Ectodermal cell (in vitro differentiated cells): ENCODE results near the gene CERKL.
A peak's percentile ranks its signal among the peaks of the same experiment; 100 is the strongest.

Source experiments
- H3K27ac ChIP-seq: 2 replicates; pipeline ENCODE4 v1.7.0; 2013; ENCODE audit warnings: mild to moderate bottlenecking, low read depth, low read length; ENCODE audit not compliant: insufficient read depth, poor library complexity, severe bottlenecking
- H3K27me3 ChIP-seq: 2 replicates; pipeline ENCODE4 v1.7.0; 2013; ENCODE audit warnings: mild to moderate bottlenecking, low read length; ENCODE audit not compliant: insufficient read depth, control insufficient read depth, poor library complexity, severe bottlenecking
- H3K36me3 ChIP-seq: one replicate; pipeline ENCODE4 v1.7.0; 2013; ENCODE audit warnings: low read length; ENCODE audit not compliant: control insufficient read depth, insufficient read depth
- H3K4me1 ChIP-seq: one replicate; pipeline ENCODE4 v1.7.0; 2013; ENCODE audit warnings: low read length; ENCODE audit not compliant: control insufficient read depth, insufficient read depth
- H3K4me3 ChIP-seq: 2 replicates; pipeline ENCODE4 v1.7.0; 2013; ENCODE audit warnings: low read depth, low read length, control low read depth; ENCODE audit not compliant: insufficient read depth
- H3K9me3 ChIP-seq: 2 replicates; pipeline ENCODE4 v1.7.0; 2013; ENCODE audit warnings: mild to moderate bottlenecking, low read length, moderate library complexity; ENCODE audit not compliant: control insufficient read depth
- WGBS, 2 experiments: methylation state at CpG; one replicate each; pipeline ENCODE4 v1.1.7; 2013; ENCODE audit warnings: missing lambda C conversion rate in 2 of 2; 5-methylcytosine and 5-hydroxymethylcytosine counted together

CERKL gene

GRCh38 chr2:181683518-181684453 is 26.9 kb upstream of the CERKL start:
- 1% methylated on average over 85 of the region's 85 CpGs for WGBS, 2 experiments
- Histone ChIP-seq H3K4me3 (peak overlapping the region; percentile 29), H3K27me3 (peaks cover 100% of the 10 kb centered on the region), H3K27ac (no peak overlapping the region), H3K36me3 (no peaks in the 10 kb centered on the region), H3K9me3 (no peaks in the 10 kb centered on the region), H3K4me1 (peaks cover 21% of the 10 kb centered on the region)

- no peak overlapping the region for H3K4me3 ChIP-seq
- WGBS, 2 experiments, result 1 to 2% methylated on average over 42 of the region's 42 CpGs
Measured at GRCh38 chr2:181682795-181683517, 26.1 kb upstream of the CERKL start.

GRCh38 chr2:181682026-181682789 is 25.3 kb upstream of the CERKL start:
- Histone ChIP-seq H3K9me3 (no peaks in the 10 kb centered on the region), H3K27me3 (peaks cover 100% of the 10 kb centered on the region), H3K36me3 (no peaks in the 10 kb centered on the region), H3K4me1 (peaks cover 21% of the 10 kb centered on the region), H3K27ac (no peak overlapping the region), H3K4me3 (no peak overlapping the region)
- WGBS, 2 experiments, result 14 to 15% methylated on average over 24 of the region's 24 CpGs

More at GRCh38 chr2:181682795-181683517, 26.1 kb upstream of the CERKL start:
- no peaks in the 10 kb centered on the region for H3K36me3 ChIP-seq
- no peak overlapping the region for H3K27ac ChIP-seq
- peaks cover 21% of the 10 kb centered on the region for H3K4me1 ChIP-seq
- no peaks in the 10 kb centered on the region for H3K9me3 ChIP-seq
- H3K27me3 ChIP-seq, result peaks cover 100% of the 10 kb centered on the region

DNA sequence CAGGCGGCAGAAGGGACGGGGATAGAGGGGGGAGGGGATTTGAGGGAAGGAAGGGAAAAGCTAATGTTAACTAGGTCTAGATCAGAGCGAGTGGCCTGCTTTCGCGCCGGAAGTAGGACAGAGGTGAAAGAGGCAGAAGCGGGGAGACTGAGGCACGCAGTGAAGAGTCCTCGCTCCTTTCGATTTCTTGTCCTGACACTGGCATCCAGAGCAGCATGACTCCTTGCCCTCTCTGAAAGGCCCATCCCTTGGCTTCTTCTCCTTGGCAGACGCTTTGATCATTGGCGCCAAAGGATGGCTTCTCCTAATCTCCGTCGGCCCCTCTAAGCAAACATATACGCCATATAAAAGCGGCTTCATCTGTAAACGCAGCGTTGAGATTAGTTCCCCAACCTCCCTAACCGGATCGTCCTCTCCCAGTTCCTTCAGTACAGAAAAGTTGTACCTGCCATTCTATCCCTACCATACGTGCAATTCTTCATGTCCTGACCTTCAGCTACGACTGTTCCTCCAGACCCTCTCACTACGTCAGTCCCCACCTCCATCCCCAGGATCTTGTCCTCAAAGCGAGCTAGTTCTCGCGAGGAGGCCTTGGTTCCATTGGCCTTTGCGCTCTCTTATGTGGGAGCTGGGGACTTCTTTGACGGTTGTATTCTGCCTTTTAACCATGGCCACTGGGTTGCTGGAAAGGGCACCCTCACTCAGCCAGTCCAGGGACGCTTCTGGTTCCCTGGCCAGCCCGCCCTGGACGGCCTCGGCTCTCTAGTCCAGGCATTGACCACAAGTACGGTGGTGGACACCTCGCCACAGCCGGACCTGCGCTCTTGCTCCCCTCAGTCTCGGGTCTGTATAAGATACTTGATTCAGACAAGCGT is 24.3 kb upstream of the CERKL start:
- Histone ChIP-seq H3K9me3 (no peaks in the 10 kb centered on the region), H3K27ac (no peak overlapping the region), H3K4me3 (peak overlapping the region; percentile 23), H3K4me1 (peaks cover 21% of the 10 kb centered on the region), H3K36me3 (no peaks in the 10 kb centered on the region), H3K27me3 (peaks cover 100% of the 10 kb centered on the region)
- 4 to 6% methylated on average over 38 of the region's 38 CpGs for WGBS, 2 experiments

DNA sequence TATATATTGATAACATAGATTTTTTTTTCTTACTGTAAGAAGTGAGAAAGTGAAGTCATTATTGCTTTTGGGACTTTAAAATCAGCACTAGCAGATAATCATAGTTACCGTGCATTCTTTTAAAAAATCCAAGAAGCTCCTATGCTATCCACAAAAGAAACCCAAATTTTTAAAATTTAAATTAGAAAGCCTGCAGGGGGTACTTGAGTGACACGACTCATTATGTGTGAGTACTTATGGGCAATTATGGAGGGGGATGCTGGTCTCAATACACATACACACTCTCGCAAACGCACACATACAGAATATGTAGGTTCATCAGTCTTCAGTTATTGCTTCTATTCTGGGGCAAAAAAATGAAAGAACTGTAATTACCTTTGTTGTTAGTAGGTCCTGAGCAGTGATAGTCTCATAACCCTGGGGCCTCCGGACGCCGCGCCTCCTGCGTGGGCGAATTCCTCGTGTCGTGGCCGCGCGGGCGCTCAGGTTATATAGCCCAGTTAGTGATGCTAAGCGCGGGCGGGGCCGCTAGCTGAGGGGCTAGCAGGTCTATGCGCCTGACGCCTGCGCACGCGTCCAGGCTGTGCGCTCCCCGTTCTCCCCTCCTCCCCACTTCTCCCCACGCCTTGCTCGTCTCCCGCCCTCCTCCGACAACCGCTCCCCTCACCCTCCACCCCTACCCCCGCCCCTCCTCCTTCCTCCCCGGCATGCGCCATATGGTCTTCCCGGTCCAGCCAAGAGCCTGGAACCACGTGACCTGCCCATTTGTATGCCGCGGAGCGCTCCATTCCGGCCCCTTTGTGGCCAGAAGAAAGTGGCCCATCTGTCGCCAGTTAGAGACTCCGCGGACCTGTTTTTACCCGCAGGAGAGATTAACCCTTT is 23.4 kb upstream of the CERKL start, which contains the start of gene NEUROD1:
NEUROD1 (minus strand) TSS at position 463 of the 882 bp plus-strand sequence. CDS start 1,657 bp downstream, outside the sequence.
- Histone ChIP-seq H3K27me3 (peaks cover 100% of the 10 kb centered on the region), H3K27ac (no peak within 1 kb of the TSS), H3K9me3 (no peaks in the 10 kb centered on the region), H3K36me3 (no peaks in the 10 kb centered on the region), H3K4me1 (peaks cover 21% of the 10 kb centered on the region), H3K4me3 (peak within 1 kb of the TSS; percentile 23)
- 0 to 2% methylated on average over 42 to 44 of the region's 45 CpGs for WGBS, 2 experiments

- no peaks in the 10 kb centered on the region for H3K9me3 ChIP-seq
- H3K36me3 ChIP-seq, result no peaks in the 10 kb centered on the region
- H3K27ac ChIP-seq, result no peak overlapping the region
- WGBS, 2 experiments, result 2 to 5% methylated on average over 20 of the region's 20 CpGs
- H3K4me3 ChIP-seq, result no peak overlapping the region
- H3K27me3 ChIP-seq, result peaks cover 100% of the 10 kb centered on the region
- H3K4me1 ChIP-seq, result peaks cover 19% of the 10 kb centered on the region
Measured at GRCh38 chr2:181679544-181679979, 22.7 kb upstream of the CERKL start.

GRCh38 chr2:181678861-181679543 is 22.1 kb upstream of the CERKL start:
- H3K27me3 ChIP-seq, result peaks cover 100% of the 10 kb centered on the region
- no peaks in the 10 kb centered on the region for H3K36me3 ChIP-seq
- 32 to 37% methylated on average over 17 to 18 of the region's 18 CpGs for WGBS, 2 experiments
- H3K9me3 ChIP-seq, result no peaks in the 10 kb centered on the region
- no peak overlapping the region for H3K4me3 ChIP-seq
- H3K4me1 ChIP-seq, result peaks cover 14% of the 10 kb centered on the region
- no peak overlapping the region for H3K27ac ChIP-seq

- no peak overlapping the region for H3K27ac ChIP-seq
- no peaks in the 10 kb centered on the region for H3K9me3 ChIP-seq
- 14 to 15% methylated on average over 41 of the region's 41 CpGs for WGBS, 2 experiments
- H3K4me3 ChIP-seq, result no peak overlapping the region
- H3K4me1 ChIP-seq, result peaks cover 9% of the 10 kb centered on the region
- no peaks in the 10 kb centered on the region for H3K36me3 ChIP-seq
- peaks cover 97% of the 10 kb centered on the region for H3K27me3 ChIP-seq
Measured at GRCh38 chr2:181677912-181678586, 21.1 kb upstream of the CERKL start.
